C4-2B (cell line): ENCODE data around the gene MLF1.

Source experiments
- H3K27ac ChIP-seq: fragments of 450-650 bp; 2 replicates; pipeline ENCODE4 v1.5.1; 2017
- CTCF ChIP-seq: fragments of 450-650 bp; conservative IDR thresholded peaks from 2 replicates; pipeline ENCODE4 v1.5.1; 2017; ENCODE audit warnings: mild to moderate bottlenecking
- ZFX ChIP-seq: fragments of 450-650 bp; IDR thresholded peaks from 2 replicates; pipeline ENCODE4 v1.6.1; 2017

The MLF1 gene

GRCh38 chr3:158574646-158575045 lies 3.7 kb downstream of the MLF1 start:
- TF ChIP-seq ZFX: no peak
- no peak for TF ChIP-seq CTCF
- no peak overlapping the region for H3K27ac ChIP-seq

- H3K27ac ChIP-seq: no peak overlapping the region
- TF ChIP-seq CTCF (no peak), ZFX (no peak)
Measured at GRCh38 chr3:158590223-158590622, 19.2 kb downstream of the MLF1 start.

GRCh38 chr3:158600787-158601186 lies 29.8 kb downstream of the MLF1 start:
- no peak overlapping the region for H3K27ac ChIP-seq
- TF ChIP-seq CTCF: no peak

- no peak overlapping the region for H3K27ac ChIP-seq
- TF ChIP-seq CTCF (no peak), ZFX (no peak)
Measured at GRCh38 chr3:158602227-158602626, 31.2 kb downstream of the MLF1 start.

- no peak overlapping the region for H3K27ac ChIP-seq
- TF ChIP-seq ZFX: no peak
- TF ChIP-seq CTCF: no peak
Measured at GRCh38 chr3:158617982-158618875, 47.2 kb downstream of the MLF1 start.

- no peak for TF ChIP-seq ZFX
- no peak for TF ChIP-seq CTCF
Measured at GRCh38 chr3:158625881-158626280, 54.9 kb downstream of the MLF1 start.

GRCh38 chr3:158631981-158632380 lies 61.0 kb downstream of the MLF1 start:
- no peak for TF ChIP-seq CTCF
- no peak for TF ChIP-seq ZFX
- H3K27ac ChIP-seq: no peak overlapping the region

More at GRCh38 chr3:158625881-158626280, 54.9 kb downstream of the MLF1 start:
- H3K27ac ChIP-seq: no peak overlapping the region
